HG02623 (cell line): ENCODE results near the gene ATP6V0A1.
"Not testable (repeated sequence)": the region's sequence is repeated elsewhere in the genome, so short reads cannot be mapped to it uniquely, and the experiment has no call there.

Experiments
- ATAC-seq: cut with Tn5 transposase; IDR thresholded peaks from one replicate; pipeline ENCODE4 v1.9.1; 2021; ENCODE audit warnings: moderate library complexity; ENCODE audit not compliant: unreplicated experiment

ATP6V0A1 gene

DNA sequence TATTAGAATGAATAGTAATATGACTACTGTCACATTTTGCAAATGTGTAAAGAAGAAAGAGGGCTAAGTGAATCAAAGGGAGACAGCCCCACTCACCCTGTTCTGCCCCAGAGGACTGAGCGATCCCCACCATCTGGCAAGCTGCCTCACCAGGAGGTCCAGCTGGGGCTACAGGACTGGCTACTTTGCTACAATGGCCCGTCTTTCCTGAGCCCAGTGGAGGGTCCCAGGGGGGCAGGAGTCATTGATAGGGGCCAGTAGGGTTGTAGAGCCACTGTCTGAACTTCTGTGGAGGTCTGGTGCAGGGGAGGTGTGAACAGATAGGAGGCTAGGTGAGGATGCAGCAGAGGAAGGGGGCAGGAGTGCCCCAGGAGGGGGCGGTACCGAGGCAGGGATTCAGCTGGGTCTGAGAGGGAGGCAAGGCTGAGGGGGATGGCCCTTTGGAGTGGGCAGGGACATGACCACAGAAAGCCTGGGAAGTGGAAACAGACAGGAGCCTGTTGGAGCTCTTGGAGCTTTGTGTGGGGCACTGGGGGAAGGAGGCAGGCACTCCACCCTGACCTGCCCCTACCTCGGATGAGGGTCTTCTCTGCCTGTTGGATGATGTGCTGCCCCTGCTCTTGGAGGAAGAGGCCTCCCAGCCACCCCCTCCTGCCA lies 97.4 kb downstream of the ATP6V0A1 start:
- ATAC-seq, result not testable (repeated sequence)

DNA sequence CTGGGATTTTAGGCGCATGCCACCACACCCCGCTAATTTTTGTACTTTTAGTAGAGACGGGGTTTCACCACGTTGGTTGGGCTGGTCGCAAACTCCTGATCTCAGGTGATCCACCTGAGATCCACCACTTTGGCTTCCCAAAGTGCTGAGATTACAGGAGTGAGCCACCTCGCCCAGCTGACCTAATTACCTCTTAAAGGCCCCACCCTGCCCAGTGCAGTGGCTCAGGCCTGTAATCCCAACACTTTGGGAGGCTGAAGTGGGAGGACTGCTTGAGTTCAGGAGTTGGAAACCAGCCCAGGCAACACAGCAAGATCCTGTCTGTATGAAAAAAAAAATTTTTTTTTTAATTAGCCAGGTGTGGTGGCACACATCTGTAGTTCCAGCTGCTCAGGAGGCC lies 100.4 kb downstream of the ATP6V0A1 start:
- ATAC-seq, result no peak

DNA sequence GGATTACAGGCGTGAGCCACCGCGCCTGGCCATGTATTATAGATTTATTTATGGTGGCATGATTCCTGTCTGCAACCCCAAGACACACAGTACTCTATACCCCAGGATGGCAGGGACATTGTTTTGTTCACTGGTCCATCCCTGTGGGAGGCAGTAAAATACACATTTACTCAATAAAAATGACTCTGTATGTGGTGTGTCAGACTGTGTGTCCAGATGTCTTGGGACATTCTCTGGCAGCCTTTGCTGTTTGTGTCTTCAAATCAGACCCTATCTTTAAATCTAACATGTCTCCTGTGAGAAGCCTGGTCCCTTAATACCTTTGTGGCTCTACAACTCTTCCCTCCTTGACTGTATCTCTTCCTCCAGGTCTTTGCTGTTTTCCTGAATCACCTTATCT lies 101.6 kb downstream of the ATP6V0A1 start:
- ATAC-seq, result no peak

DNA sequence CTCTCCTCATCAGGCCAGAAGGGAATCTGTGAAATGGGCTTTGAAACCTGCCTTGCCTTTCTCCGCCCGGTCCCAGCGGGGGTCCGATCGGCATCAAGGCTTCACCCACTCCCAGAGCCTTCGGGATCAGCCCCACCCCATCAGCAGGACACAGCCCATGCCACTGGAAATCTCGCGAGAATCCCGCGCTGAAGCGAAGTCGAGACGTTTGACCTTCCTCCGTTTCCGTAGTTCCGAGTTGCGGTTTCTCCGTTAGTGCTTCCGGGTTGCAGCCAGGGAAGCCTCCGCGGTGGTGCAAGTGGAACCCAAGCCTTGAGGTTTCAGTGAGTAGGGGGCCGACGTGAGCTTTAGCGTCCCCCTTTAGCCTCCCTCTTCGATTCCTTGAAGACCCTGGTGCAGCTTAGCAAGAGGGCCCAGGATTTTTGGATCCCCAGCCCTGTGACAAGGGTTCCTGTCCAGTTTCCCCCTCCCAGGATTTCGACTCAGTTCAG lies 103.3 kb downstream of the ATP6V0A1 start, which contains the start of gene COASY:
Gene COASY (plus strand): TSS at position 252 of the 491 bp plus-strand sequence. CDS start 475 bp downstream, outside the sequence.
- peak; percentile 58 for ATAC-seq

DNA sequence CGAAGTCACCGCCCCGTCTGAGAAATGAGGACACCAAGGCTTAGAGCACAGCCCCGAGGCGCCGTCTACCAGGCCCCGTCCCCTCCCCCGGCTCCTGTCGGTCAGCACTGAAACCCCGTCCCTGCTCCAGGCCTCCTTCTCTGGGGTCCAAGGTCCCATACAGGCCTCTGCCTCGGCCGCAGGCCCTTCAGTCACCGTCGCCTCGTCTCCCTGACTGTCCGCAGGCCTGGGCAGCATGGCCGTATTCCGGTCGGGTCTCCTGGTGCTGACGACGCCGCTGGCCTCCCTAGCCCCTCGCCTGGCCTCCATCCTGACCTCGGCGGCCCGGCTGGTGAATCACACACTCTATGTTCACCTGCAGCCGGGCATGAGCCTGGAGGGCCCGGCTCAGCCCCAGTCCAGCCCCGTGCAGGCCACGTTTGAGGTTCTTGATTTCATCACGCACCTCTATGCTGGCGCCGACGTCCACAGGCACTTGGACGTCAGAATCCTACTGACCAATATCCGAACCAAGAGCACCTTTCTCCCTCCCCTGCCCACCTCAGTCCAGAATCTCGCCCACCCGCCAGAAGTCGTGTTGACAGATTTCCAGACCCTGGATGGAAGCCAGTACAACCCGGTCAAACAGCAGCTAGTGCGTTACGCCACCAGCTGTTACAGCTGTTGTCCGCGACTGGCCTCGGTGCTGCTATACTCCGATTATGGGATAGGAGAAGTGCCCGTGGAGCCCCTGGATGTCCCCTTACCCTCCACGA lies 103.9 kb downstream of the ATP6V0A1 start:
- ATAC-seq, result no peak

DNA sequence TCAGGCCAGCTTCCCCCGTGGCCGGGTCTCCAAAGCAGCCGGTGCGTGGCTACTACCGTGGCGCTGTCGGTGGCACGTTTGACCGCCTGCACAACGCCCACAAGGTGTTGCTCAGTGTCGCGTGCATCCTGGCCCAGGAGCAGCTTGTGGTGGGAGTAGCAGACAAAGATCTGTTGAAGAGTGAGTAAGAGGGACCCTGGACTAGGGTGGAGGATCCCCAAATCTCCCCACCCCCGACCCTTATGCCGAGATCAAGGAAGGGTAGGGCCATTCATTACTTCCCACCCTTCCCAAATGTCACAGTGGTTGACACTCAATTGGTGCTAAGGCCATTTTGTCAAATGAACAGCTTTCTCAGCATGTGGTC lies 104.4 kb downstream of the ATP6V0A1 start:
- ATAC-seq, result no peak

DNA sequence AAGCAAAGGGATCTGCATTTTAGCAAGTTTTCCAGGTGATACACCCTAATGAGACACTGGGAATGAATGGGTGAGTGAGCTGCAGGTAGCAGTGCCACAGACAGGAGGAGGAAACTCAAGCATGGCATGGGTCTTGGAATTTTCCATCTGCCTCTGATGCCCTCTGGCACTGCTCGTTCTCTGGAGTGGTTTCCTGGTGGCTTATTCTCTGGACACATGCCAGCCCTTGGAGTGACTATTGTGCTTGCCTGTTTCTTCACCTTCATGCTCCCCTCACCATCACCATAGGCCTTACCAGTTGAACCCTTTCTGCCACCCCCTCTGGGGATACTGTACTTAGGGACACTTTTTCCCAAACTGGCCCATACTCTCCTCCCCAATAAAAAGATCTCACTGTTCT lies 104.9 kb downstream of the ATP6V0A1 start:
- no peak for ATAC-seq

DNA sequence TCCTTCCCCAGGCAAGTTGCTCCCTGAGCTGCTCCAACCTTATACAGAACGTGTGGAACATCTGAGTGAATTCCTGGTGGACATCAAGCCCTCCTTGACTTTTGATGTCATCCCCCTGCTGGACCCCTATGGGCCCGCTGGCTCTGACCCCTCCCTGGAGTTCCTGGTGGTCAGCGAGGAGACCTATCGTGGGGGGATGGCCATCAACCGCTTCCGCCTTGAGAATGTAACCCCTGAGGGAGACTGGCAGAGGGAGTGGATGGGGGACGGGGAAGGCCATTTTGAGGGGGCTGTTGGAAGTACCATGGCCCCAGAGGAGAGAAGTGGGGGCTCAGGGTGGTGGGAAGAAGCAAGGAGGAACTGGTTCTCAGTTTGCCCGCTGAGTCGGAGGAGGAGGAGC lies 105.3 kb downstream of the ATP6V0A1 start:
- no peak for ATAC-seq

DNA sequence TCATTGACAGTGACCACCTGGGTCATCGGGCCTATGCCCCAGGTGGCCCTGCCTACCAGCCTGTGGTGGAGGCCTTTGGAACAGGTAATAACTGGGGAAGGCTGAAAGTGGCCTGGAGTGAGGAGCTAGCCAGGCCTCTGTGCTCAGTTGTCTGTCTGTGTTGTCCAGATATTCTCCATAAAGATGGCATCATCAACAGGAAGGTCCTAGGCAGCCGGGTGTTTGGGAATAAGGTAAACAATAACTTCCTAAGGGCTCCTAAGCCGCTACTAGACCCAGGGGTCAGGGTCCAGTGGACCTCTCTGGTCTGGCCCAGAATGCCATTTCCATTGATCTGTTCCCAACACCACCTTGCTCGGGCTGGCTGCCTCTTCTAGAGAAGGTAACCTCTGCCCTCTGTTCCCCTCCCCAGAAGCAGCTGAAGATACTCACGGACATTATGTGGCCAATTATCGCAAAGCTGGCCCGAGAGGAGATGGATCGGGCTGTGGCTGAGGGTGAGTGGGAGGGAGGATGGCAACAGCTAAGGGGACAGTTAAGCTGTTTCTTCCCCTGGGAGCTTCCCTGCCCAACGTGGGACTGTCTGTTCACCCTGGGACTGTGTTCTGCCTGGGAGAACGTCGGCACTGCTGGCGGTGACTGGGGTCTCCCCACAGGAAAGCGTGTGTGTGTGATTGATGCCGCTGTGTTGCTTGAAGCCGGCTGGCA lies 106.3 kb downstream of the ATP6V0A1 start:
- ATAC-seq, result no peak

DNA sequence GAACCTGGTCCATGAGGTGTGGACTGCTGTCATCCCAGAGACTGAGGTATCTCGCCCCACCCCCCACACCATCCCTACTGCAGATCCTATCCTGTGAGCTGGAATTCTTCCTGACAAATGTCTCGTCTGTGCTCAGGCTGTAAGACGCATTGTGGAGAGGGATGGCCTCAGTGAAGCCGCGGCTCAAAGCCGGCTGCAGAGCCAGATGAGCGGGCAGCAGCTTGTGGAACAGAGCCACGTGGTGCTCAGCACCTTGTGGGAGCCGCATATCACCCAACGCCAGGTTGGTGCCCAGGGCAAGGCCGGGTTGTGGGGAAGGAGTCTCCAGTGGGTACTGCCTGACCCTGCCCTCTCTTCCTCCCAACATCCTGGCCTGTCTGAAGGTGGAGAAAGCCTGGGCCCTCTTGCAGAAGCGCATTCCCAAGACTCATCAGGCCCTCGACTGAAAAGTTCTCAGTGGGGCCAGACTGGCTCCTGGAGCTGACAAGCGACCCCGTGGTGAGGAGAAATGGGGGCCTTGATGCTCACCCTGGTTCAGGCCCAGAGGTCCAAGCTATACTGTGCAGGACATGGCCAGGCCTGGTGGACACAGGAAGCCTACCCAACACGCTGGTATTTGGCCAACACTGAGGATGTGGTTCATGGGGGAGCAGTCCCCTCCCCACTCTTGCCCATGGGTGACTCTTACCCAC lies 107.0 kb downstream of the ATP6V0A1 start:
- ATAC-seq, result no peak

DNA sequence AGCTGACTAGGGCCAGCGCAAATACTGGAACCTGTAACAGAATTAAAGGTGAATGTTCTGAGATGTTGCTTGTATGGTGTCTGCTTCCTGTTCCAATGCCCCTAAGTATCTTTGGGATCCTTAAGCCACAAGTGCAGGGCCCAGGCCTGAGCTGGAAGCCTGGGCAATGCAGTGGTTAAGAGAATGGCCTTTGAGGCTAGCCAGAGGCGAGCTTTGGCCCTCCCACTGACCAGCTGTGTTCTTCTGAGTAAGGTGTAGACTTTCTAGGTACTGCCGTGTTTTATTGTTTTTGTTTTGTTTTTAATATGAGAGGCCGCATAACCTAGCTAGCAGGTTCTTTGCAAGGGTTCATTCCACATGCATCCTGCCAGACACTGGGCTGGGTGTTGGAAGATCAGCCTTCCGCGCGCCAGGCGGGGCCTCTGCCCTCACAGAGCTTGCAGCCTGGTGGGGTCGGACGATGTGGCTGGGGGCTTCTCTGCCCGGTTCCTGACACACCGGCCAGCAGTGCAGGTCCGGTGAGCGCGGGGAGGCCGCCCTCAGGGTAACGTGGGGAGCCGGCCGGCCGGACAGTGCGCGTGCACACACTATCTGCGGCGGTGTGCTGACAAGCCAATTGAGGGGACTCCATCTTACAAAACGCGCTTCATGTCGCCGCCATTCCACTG lies 107.7 kb downstream of the ATP6V0A1 start:
- ATAC-seq, result no peak

DNA sequence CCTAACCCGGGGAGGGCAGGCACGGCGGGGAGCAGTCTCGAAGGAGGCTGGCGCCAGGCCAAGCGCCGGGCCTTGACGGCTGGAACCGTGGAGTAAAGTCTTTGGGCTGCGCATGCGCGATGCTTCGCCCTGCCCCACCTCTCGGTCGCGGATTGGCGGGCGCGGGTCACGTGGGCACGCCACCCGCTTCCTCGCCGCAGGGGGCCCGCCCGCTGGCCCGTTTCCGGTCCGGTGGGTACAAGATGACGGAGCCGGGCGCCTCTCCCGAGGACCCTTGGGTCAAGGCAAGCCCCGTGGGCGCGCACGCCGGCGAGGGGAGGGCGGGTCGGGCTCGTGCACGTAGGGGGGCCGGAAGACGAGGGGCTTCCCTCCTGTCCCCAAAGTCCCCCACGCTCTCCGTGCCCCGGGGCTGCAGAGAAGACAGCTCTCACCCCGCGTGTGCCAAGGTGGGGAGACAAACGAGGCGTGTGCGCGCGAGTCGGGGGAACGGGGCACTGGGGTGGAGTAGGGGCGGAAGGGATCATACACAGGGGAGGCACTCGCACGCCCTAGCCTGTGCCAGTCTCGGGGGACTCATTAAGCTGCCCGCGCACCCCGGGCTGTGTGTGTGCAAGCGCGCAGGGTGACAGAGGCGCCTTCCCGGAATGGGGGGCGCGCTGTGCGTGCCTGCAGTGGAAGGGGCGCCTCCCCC lies 108.3 kb downstream of the ATP6V0A1 start, which contains the start of gene MLX:
Gene MLX (plus strand): TSS at position 218 of the 691 bp plus-strand sequence. CDS start 25 bp downstream, at position 243.
- no peak for ATAC-seq

DNA sequence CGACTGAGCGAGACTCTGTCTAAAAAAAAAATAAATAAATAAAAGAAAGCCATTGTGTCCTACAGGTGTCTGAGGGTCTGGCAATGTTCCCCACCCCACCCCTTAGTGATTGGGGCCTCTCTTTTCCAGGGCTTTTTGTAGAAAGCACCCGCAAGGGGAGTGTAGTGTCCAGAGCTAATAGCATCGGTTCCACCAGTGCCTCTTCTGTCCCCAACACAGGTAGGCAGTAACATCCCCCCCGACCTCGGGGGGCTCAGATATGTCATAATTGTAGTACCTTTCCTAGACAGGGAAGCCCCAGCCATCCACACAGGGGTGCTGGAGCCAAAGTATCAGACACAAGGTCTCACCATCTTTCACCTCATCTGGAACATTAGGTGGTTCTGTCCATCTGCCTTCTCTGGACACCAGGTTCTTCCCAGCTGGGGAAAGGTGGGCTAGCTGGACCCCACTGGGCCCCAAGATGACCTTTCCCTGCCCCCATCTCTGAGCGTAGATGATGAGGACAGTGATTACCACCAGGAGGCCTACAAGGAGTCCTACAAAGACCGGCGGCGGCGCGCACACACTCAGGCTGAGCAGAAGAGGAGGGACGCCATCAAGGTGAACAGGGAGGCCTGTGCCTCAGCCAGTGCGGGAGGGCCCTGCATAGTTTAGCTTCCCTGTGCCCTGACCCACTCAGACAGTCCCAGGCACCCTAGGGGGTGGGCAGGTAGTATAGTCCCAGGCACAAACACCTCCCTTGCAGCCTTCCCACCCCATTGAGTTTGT lies 109.8 kb downstream of the ATP6V0A1 start:
- ATAC-seq, result no peak

DNA sequence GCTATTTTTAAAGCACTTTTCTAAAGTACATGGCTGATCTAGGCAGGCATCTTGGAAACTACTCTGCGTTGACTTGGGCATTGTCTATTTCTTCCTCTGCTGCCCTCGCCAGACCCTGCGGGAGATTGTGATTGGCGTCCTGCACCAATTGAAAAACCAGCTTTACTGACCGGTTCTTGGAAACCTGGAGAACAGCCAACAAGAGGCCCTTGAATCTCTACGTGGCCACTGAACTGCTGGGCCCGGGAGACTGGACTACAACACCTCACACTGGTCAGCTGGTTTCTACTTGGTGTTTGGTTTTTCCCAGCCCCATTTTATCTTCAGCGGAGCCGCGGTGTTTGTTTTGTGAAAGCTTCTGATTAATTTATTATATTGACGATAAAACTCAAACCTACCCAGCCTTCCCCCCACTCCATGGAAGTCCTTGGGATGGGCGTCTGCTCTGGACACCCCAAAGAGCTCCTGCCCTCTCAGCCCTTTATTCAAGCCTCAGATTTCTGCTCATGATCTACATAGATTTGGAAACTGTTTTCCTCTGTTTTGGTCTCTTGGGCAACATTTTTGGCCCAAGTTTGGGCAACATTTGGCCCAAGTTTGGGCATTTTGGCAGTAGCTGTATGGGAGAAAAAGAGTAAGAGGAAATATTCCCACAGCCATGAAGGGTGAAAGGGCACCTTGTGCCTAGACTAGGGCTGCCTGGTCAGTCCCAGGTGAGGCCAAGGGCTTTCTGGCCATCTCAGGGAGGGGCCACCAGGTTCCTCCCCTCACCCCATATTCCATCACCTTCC lies 113.0 kb downstream of the ATP6V0A1 start:
- ATAC-seq, result no peak
